HG03469 (cell line): ENCODE data around the gene DHH.
"Not testable (repeated sequence)": the region's sequence is repeated elsewhere in the genome, so short reads cannot be mapped to it uniquely, and the experiment has no call there.

Source experiments
- ATAC-seq: cut with Tn5 transposase; IDR thresholded peaks from one replicate; pipeline ENCODE4 v1.9.1; 2021; ENCODE audit warnings: mild to moderate bottlenecking, moderate library complexity, moderate number of reproducible peaks; ENCODE audit not compliant: unreplicated experiment

Gene DHH

GRCh38 chr12:49094160-49094974 is at the start of gene DHH:
TSS of gene DHH (minus strand) at chr12:49094801. CDS start at chr12:49094512, 289 bp downstream.
- ATAC-seq, result no peak

- ATAC-seq, result no peak
Measured at GRCh38 chr12:49144384-49144783, 49.8 kb upstream of the DHH start.

- ATAC-seq, result no peak
Measured at GRCh38 chr12:49138999-49139398, 44.4 kb upstream of the DHH start.

GRCh38 chr12:49138587-49138986 is 44.0 kb upstream of the DHH start:
- no peak for ATAC-seq

- ATAC-seq, result no peak
Measured at GRCh38 chr12:49137476-49137875, 42.9 kb upstream of the DHH start.

GRCh38 chr12:49136997-49137396 is 42.4 kb upstream of the DHH start:
- not testable (repeated sequence) for ATAC-seq

- no peak for ATAC-seq
Measured at GRCh38 chr12:49133590-49133989, 39.0 kb upstream of the DHH start.

GRCh38 chr12:49133014-49133413 is 38.4 kb upstream of the DHH start:
- ATAC-seq, result no peak

GRCh38 chr12:49131894-49132461 is 37.4 kb upstream of the DHH start:
- no peak for ATAC-seq

- ATAC-seq, result peak; percentile 61
Measured at GRCh38 chr12:49131051-49131893, 36.7 kb upstream of the DHH start, which contains the start of gene TUBA1B. TSS of gene TUBA1B (minus strand) at chr12:49131395. CDS start at chr12:49131300, 95 bp downstream.

- ATAC-seq, result peak; percentile 29
Measured at GRCh38 chr12:49130151-49131050, 35.8 kb upstream of the DHH start.

- ATAC-seq, result no peak
Measured at GRCh38 chr12:49129332-49130150, 34.9 kb upstream of the DHH start.

- ATAC-seq, result not testable (repeated sequence)
Measured at GRCh38 chr12:49127971-49128370, 33.4 kb upstream of the DHH start.

- ATAC-seq, result no peak
Measured at GRCh38 chr12:49126852-49127763, 32.5 kb upstream of the DHH start.

- no peak for ATAC-seq
Measured at GRCh38 chr12:49121047-49121696, 26.6 kb upstream of the DHH start.

GRCh38 chr12:49111206-49111605 is 16.6 kb upstream of the DHH start:
- no peak for ATAC-seq

- peak; percentile 97 for ATAC-seq
Measured at GRCh38 chr12:49110464-49111155, 16.0 kb upstream of the DHH start, which contains the start of gene LMBR1L. TSS of gene LMBR1L (minus strand) at chr12:49110847. CDS start at chr12:49110555, 292 bp downstream.
